ENCODE results near the gene WDR72. TPM values are rescaled to one million over a fixed set of nuclear protein-coding genes. Genes with fewer than 3 reads are reported as not detected.

Gene WDR72
- total RNA-seq, 6 experiments from 2014 or later, result 12.0 to 26.5 (median 22.4) TPM

DNA sequence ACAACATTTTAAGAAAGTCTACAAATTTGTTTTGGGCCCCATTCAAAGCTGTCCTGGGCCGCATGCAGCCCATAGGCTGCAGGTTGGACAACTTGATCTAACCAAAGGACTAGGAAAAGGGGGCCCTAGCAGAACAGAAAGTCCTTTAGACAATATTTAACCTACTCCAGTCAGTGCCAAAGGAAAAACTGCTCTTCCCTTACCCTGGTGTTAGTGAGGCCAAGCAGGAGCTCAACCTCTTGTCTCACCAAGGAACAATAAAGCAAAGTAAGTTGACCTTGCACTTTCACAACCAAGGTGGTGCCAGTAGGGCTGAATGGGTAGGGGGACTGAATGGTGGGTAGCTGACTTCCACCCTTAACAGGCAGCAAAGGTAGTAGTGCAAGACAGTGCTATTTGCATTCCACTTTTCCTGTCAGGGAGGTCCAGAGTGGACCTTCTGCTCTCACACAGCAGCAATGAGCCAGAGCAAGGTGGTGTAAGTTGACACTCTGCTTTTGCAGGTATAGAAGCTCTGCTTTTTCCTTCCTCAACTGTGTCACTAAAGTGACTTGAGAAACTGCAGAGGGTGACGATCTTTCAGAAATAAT is 124.9 kb downstream of the WDR72 start:
- Histone ChIP-seq H3K9me3 (no peaks in the 10 kb centered on the region), H3K27me3 (no peaks in the 10 kb centered on the region), H3K4me3 (no peak overlapping the region), H3K4me1 (peaks cover 0 to 10% (median 0%) of the 10 kb centered on the region in 4 donors), H3K27ac (no peak overlapping the region), H3K36me3 (no peaks in the 10 kb centered on the region)
- DNase-seq (no peak), ATAC-seq (peak; percentile 39 to 72 (median 56))
- intact Hi-C loops (cut with DNase I), result no loop called here
- 81% methylated on average over 2 of the region's 2 CpGs for WGBS (ENCODE audit: insufficient coverage, low coverage, low lambda C conversion rate, missing lambda C conversion rate)
- no peak for TF ChIP-seq POLR2A (IDR thresholded peaks at IDR 0.05)
- TF ChIP-seq, protein P1, sequence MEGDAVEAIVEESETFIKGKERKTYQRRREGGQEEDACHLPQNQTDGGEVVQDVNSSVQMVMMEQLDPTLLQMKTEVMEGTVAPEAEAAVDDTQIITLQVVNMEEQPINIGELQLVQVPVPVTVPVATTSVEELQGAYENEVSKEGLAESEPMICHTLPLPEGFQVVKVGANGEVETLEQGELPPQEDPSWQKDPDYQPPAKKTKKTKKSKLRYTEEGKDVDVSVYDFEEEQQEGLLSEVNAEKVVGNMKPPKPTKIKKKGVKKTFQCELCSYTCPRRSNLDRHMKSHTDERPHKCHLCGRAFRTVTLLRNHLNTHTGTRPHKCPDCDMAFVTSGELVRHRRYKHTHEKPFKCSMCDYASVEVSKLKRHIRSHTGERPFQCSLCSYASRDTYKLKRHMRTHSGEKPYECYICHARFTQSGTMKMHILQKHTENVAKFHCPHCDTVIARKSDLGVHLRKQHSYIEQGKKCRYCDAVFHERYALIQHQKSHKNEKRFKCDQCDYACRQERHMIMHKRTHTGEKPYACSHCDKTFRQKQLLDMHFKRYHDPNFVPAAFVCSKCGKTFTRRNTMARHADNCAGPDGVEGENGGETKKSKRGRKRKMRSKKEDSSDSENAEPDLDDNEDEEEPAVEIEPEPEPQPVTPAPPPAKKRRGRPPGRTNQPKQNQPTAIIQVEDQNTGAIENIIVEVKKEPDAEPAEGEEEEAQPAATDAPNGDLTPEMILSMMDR (IDR thresholded peaks at IDR 0.05), result no peak

DNA sequence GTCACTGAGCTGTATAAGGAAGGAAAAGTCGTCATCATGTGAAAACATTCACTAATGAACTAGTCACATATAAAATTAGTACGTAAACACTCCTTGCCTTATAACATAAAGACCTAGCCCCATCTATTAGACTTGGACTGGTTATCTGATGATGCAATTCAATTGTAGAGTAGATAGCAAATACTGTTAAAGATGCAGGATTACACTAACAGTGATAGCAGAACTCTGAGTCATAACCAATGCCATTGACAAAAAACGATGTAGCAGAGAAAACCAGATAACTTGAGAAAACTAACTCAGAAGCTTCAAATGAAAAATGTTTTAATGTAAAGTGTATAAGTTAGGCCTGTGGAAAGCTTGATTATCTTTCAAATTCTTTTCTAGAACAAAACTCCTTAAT is 132.2 kb downstream of the WDR72 start:
- ATAC-seq (peak in 2 of 4 donors; percentile 33 to 68), DNase-seq (no peak)
- Histone ChIP-seq H3K27me3 (no peaks in the 10 kb centered on the region), H3K9me3 (no peaks in the 10 kb centered on the region), H3K4me3 (no peak overlapping the region), H3K36me3 (no peaks in the 10 kb centered on the region), H3K27ac (no peak overlapping the region), H3K4me1 (no peaks in the 10 kb centered on the region)
- intact Hi-C loops (cut with DNase I), result no loop called here
- 78% methylated on average over 3 of the region's 3 CpGs for WGBS (ENCODE audit: insufficient coverage, low coverage, low lambda C conversion rate, missing lambda C conversion rate)
- TF ChIP-seq, protein P1 (IDR thresholded peaks at IDR 0.05), result no peak
- no peak for TF ChIP-seq POLR2A (IDR thresholded peaks at IDR 0.05)

- no peaks in the 10 kb centered on the region for H3K4me1 ChIP-seq
- H3K36me3 ChIP-seq, result no peaks in the 10 kb centered on the region
- H3K4me3 ChIP-seq, result no peak overlapping the region
- H3K9me3 ChIP-seq, result no peaks in the 10 kb centered on the region
- no peak overlapping the region for H3K27ac ChIP-seq
- no peak for TF ChIP-seq POLR2A (IDR thresholded peaks at IDR 0.05)
- TF ChIP-seq, protein P1 (IDR thresholded peaks at IDR 0.05), result no peak
- intact Hi-C loops (cut with DNase I), result no loop called here
- no peak for ATAC-seq
- H3K27me3 ChIP-seq, result no peaks in the 10 kb centered on the region
- WGBS (ENCODE audit: insufficient coverage, low coverage, low lambda C conversion rate, missing lambda C conversion rate), result 92% methylated on average over 13 of the region's 22 CpGs
- peak in 1 of 3 donors; percentile 45 for DNase-seq
These were observed 133.3 kb downstream of the WDR72 start for GRCh38 chr15:53625962-53626845.

DNA sequence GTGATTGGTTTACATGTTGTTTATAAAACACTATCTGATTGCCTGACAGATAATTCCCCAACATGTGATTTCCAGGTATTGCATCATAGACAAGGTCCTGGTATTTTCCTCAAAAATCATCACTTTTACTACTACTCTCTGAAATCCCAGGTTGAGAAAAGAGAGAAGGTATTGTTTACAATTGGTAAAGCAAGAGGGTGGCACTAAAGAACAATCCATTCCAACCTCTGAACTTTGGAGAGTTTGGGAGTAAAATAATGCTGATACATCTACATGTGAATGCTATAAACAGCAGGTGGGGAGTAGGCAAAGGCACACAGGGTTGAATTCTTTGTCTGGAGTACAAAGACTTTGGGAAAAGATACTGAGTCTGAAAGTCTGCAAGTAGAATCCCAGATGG is 134.2 kb downstream of the WDR72 start:
- Histone ChIP-seq H3K4me3 (no peak overlapping the region), H3K27ac (no peak overlapping the region), H3K36me3 (no peaks in the 10 kb centered on the region), H3K27me3 (no peaks in the 10 kb centered on the region), H3K4me1 (no peaks in the 10 kb centered on the region), H3K9me3 (no peaks in the 10 kb centered on the region)
- intact Hi-C loops (cut with DNase I), result no loop called here
- no peak for TF ChIP-seq POLR2A (IDR thresholded peaks at IDR 0.05)
- TF ChIP-seq, protein P1 (IDR thresholded peaks at IDR 0.05), result no peak
- DNase-seq, result no peak
- peak; percentile 25 to 73 (median 51) for ATAC-seq

All from right lobe of liver (tissue), 6 donors.